Astrocyte (in vitro differentiated cells and primary cell): ENCODE results near the gene EXOC6B. TPM values are rescaled to one million over a fixed set of nuclear protein-coding genes. Genes with fewer than 3 reads are reported as not detected.
A peak's percentile ranks its signal among the peaks of the same experiment; 100 is the strongest.

Source experiments
- DNase-seq: peaks from one replicate; pipeline ENCODE4 v3.0.0-alpha.2; 2010; ENCODE audit warnings: low read depth
- FAIRE-seq: peaks from 2 replicates; lab custom pipeline; 2011; peaks lifted over from hg19 to GRCh38; lab: Jason Lieb, UNC
- H2AFZ ChIP-seq: 2 replicates; pipeline ENCODE4 v1.6.0; 2012; ENCODE audit warnings: low read depth, low read length, inconsistent platforms
- H3K27ac ChIP-seq: 2 replicates; pipeline ENCODE4 v1.5.1; 2011; ENCODE audit warnings: low read depth, low read length, inconsistent platforms
- H3K27me3 ChIP-seq: 2 replicates; pipeline ENCODE4 v1.6.0; 2011; ENCODE audit warnings: low read length, inconsistent platforms; ENCODE audit not compliant: insufficient read depth
- H3K36me3 ChIP-seq: 2 replicates; pipeline ENCODE4 v1.5.1; 2011; ENCODE audit warnings: low read length, inconsistent platforms; ENCODE audit not compliant: insufficient read depth
- H3K4me1 ChIP-seq: 2 replicates; pipeline ENCODE4 v1.5.1; 2011; ENCODE audit warnings: low read length, inconsistent platforms; ENCODE audit not compliant: insufficient read depth
- H3K4me2 ChIP-seq: 2 replicates; pipeline ENCODE4 v1.6.0; 2012; ENCODE audit warnings: low read length, inconsistent platforms
- H3K4me3 ChIP-seq: 2 replicates; pipeline ENCODE4 v1.5.1; 2011; ENCODE audit warnings: low read depth, mild to moderate bottlenecking, low read length, inconsistent platforms; ENCODE audit not compliant: insufficient read depth
- H3K79me2 ChIP-seq: 2 replicates; pipeline ENCODE4 v1.6.0; 2012; ENCODE audit warnings: mild to moderate bottlenecking, low read length, inconsistent platforms; ENCODE audit not compliant: insufficient read depth
- H3K9ac ChIP-seq: 2 replicates; pipeline ENCODE4 v1.6.0; 2012; ENCODE audit warnings: mild to moderate bottlenecking, low read length, inconsistent platforms
- H3K9me3 ChIP-seq: 2 replicates; pipeline ENCODE4 v1.5.1; 2012; ENCODE audit warnings: low read depth, mild to moderate bottlenecking, low read length, inconsistent platforms; ENCODE audit not compliant: insufficient read depth
- H4K20me1 ChIP-seq: 2 replicates; pipeline ENCODE4 v1.6.0; 2012; ENCODE audit warnings: low read length, inconsistent platforms; ENCODE audit not compliant: insufficient read depth
- H3K27ac Mint-ChIP-seq: one replicate; pipeline ENCODE4 v1.8.0; 2021; ENCODE audit warnings: mild to moderate bottlenecking, mixed read lengths; ENCODE audit not compliant: unreplicated experiment
- H3K27me3 Mint-ChIP-seq: one replicate; pipeline ENCODE4 v1.8.0; 2021; ENCODE audit warnings: low read depth, mixed read lengths; ENCODE audit not compliant: unreplicated experiment
- H3K36me3 Mint-ChIP-seq: one replicate; pipeline ENCODE4 v1.8.0; 2021; ENCODE audit warnings: low read depth, mixed read lengths; ENCODE audit not compliant: unreplicated experiment
- H3K4me1 Mint-ChIP-seq: one replicate; pipeline ENCODE4 v1.8.0; 2021; ENCODE audit warnings: low read depth, mixed read lengths; ENCODE audit not compliant: unreplicated experiment
- H3K4me3 Mint-ChIP-seq: one replicate; pipeline ENCODE4 v1.8.0; 2021; ENCODE audit warnings: mild to moderate bottlenecking, moderate library complexity, mixed read lengths; ENCODE audit not compliant: unreplicated experiment
- H3K9me3 Mint-ChIP-seq: one replicate; pipeline ENCODE4 v1.8.0; 2021; ENCODE audit warnings: mild to moderate bottlenecking, mixed read lengths; ENCODE audit not compliant: unreplicated experiment
- EZH2 ChIP-seq: IDR thresholded peaks from 2 replicates; pipeline ENCODE4 v1.6.1; 2012; ENCODE audit warnings: mild to moderate bottlenecking, low read length, inconsistent platforms; ENCODE audit not compliant: insufficient read depth
- total RNA-seq: library from RNA; stranded (reverse); gene quantifications from 2 replicates; pipeline ENCODE4 v1.2.1, GENCODE V29; 2021
- TF ChIP-seq, protein P1 (sequence below): IDR thresholded peaks from 2 replicates; pipeline ENCODE4 v1.5.1; 2011; ENCODE audit warnings: low read depth, mild to moderate bottlenecking, inconsistent platforms, low read length, moderate library complexity; ENCODE audit not compliant: insufficient read depth

EXOC6B gene
- total RNA-seq, 1 donor from 2014 or later = 31.8 TPM

GRCh38 chr2:72673279-72673678 lies 152.6 kb downstream of the EXOC6B start:
- no peak for TF ChIP-seq EZH2
- TF ChIP-seq, protein P1, sequence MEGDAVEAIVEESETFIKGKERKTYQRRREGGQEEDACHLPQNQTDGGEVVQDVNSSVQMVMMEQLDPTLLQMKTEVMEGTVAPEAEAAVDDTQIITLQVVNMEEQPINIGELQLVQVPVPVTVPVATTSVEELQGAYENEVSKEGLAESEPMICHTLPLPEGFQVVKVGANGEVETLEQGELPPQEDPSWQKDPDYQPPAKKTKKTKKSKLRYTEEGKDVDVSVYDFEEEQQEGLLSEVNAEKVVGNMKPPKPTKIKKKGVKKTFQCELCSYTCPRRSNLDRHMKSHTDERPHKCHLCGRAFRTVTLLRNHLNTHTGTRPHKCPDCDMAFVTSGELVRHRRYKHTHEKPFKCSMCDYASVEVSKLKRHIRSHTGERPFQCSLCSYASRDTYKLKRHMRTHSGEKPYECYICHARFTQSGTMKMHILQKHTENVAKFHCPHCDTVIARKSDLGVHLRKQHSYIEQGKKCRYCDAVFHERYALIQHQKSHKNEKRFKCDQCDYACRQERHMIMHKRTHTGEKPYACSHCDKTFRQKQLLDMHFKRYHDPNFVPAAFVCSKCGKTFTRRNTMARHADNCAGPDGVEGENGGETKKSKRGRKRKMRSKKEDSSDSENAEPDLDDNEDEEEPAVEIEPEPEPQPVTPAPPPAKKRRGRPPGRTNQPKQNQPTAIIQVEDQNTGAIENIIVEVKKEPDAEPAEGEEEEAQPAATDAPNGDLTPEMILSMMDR = no peak
- DNase-seq = no peak
- H3K4me3 Mint-ChIP-seq = no peak overlapping the region

DNA sequence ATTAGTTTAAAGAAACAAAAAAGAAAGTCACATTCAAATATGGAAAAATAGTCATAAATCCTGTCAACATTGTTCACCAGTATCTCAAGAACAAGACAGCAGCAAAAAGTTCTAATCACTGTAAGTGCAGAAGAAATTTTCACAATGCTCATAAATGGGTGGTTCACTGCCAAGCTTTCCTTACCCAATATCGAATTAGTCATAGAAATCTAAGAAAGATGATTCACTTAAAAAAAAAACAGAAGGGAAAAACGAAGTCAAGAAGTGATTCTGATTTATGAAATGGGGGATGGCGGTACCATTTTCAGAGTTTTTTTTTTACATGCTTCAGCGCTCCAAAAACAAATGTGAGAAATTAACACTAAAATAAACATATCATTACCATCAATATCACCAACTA lies 156.7 kb downstream of the EXOC6B start:
- H3K4me1 ChIP-seq = no peaks in the 10 kb centered on the region
- no peaks in the 10 kb centered on the region for H3K36me3 ChIP-seq
- peaks cover 10% of the 10 kb centered on the region for H3K36me3 Mint-ChIP-seq
- H4K20me1 ChIP-seq = peaks cover 5% of the 10 kb centered on the region
- H3K9me3 Mint-ChIP-seq = peaks cover 16% of the 10 kb centered on the region
- no peaks in the 10 kb centered on the region for H3K9me3 ChIP-seq
- H3K4me3 Mint-ChIP-seq = no peak overlapping the region
- FAIRE-seq = no peak
- H3K79me2 ChIP-seq = peaks cover 6% of the 10 kb centered on the region
- H2AFZ ChIP-seq = no peak overlapping the region
- no peak for TF ChIP-seq EZH2
- no peak overlapping the region for H3K4me3 ChIP-seq
- no peak overlapping the region for H3K27ac Mint-ChIP-seq
- no peaks in the 10 kb centered on the region for H3K27me3 Mint-ChIP-seq
- peak; percentile 79 for DNase-seq
- H3K4me2 ChIP-seq = no peak overlapping the region
- H3K27ac ChIP-seq = no peak overlapping the region
- H3K27me3 ChIP-seq = no peaks in the 10 kb centered on the region
- H3K9ac ChIP-seq = no peak overlapping the region
- H3K4me1 Mint-ChIP-seq = no peaks in the 10 kb centered on the region

More at GRCh38 chr2:72673279-72673678, 152.6 kb downstream of the EXOC6B start:
- H3K27ac ChIP-seq = no peak overlapping the region
- no peaks in the 10 kb centered on the region for H3K9me3 ChIP-seq
- H2AFZ ChIP-seq = no peak overlapping the region
- Mint-ChIP-seq H3K4me1 (peaks cover 20% of the 10 kb centered on the region), H3K27ac (no peak overlapping the region), H3K36me3 (peaks cover 2% of the 10 kb centered on the region), H3K27me3 (no peaks in the 10 kb centered on the region), H3K9me3 (no peaks in the 10 kb centered on the region)
- no peaks in the 10 kb centered on the region for H3K4me1 ChIP-seq
- H4K20me1 ChIP-seq = peaks cover 5% of the 10 kb centered on the region
- FAIRE-seq = no peak
- H3K36me3 ChIP-seq = no peaks in the 10 kb centered on the region
- H3K4me3 ChIP-seq = no peak overlapping the region
- no peaks in the 10 kb centered on the region for H3K27me3 ChIP-seq
- no peaks in the 10 kb centered on the region for H3K79me2 ChIP-seq
- H3K4me2 ChIP-seq = no peak overlapping the region
- H3K9ac ChIP-seq = no peak overlapping the region

- Histone ChIP-seq H3K79me2 (peaks cover 6% of the 10 kb centered on the region), H4K20me1 (peaks cover 5% of the 10 kb centered on the region), H3K27me3 (no peaks in the 10 kb centered on the region), H2AFZ (no peak overlapping the region), H3K27ac (no peak overlapping the region), H3K9me3 (no peaks in the 10 kb centered on the region), H3K9ac (no peak overlapping the region), H3K36me3 (no peaks in the 10 kb centered on the region), H3K4me3 (no peak overlapping the region), H3K4me1 (no peaks in the 10 kb centered on the region), H3K4me2 (no peak overlapping the region)
- Mint-ChIP-seq H3K27ac (no peak overlapping the region), H3K36me3 (peaks cover 10% of the 10 kb centered on the region), H3K9me3 (peaks cover 19% of the 10 kb centered on the region), H3K4me1 (no peaks in the 10 kb centered on the region), H3K4me3 (no peak overlapping the region), H3K27me3 (no peaks in the 10 kb centered on the region)
- DNase-seq = no peak
- TF ChIP-seq, protein P1 = no peak
- no peak for TF ChIP-seq EZH2
- FAIRE-seq = no peak
Observed at GRCh38 chr2:72668647-72669046, 157.2 kb downstream of the EXOC6B start.
